RWPE1 (cell line): ENCODE measurements around the gene SAMHD1.

Experiments used
- CTCF ChIA-PET: fragments of 350-600 bp; sonication (Branson Sonifier 250); formaldehyde crosslinking; extraction: SDS; loops from one replicate; lab custom pipeline; 2021; lab: Yijun Ruan, JAX
- POLR2A ChIA-PET: fragments of 400-600 bp; formaldehyde crosslinking; extraction: SDS; loops from one replicate; lab custom pipeline; 2020; ENCODE audit warnings: antibody characterized with exemption; ENCODE audit not compliant: low non-redundant PET; lab: Yijun Ruan, JAX
- DNase-seq: peaks from one replicate; pipeline ENCODE4 v3.0.0; 2012; ENCODE audit warnings: low spot score
- H3K27ac ChIP-seq: fragments of 450-650 bp; 2 replicates; pipeline ENCODE4 v1.5.1; 2017
- CTCF ChIP-seq: fragments of 450-650 bp; conservative IDR thresholded peaks from 2 replicates; pipeline ENCODE4 v1.5.1; 2017; ENCODE audit warnings: low read depth, mild to moderate bottlenecking

Gene SAMHD1

GRCh38 chr20:36856691-36857635, 94.5 kb downstream of the SAMHD1 start:
- TF ChIP-seq CTCF: no peak
- POLR2A ChIA-PET: interaction anchor here (1.2 kb wide), 1 partner anchor 48 kb away, joined by 4 read pairs; no protein-coding TSS in a partner anchor
- CTCF ChIA-PET: interaction anchor here (0.5 to 2.8 kb wide), 4 partner anchors 7 to 1634 kb away, joined by 3 to 15 read pairs (median 4); a partner anchor contains a TSS
- DNase-seq: no peak
- H3K27ac ChIP-seq: peak overlapping the region; percentile 99

- H3K27ac ChIP-seq: peak overlapping the region; percentile 99
- ChIA-PET CTCF (interaction anchor here (0.6 to 1.2 kb wide), 4 partner anchors 7 to 172 kb away, joined by 3 to 5 read pairs (median 4); a partner anchor contains a TSS), POLR2A (interaction anchor here (1.2 to 1.9 kb wide), 2 partner anchors 20 to 47 kb away, joined by 4 to 6 read pairs; no protein-coding TSS in a partner anchor)
- TF ChIP-seq CTCF: no peak
- peak; percentile 64 for DNase-seq
Observed at GRCh38 chr20:36856195-36856594, 95.3 kb downstream of the SAMHD1 start.

GRCh38 chr20:36855241-36855657, 96.3 kb downstream of the SAMHD1 start:
- no peak for TF ChIP-seq CTCF
- no peak for DNase-seq
- POLR2A ChIA-PET: interaction anchor here (1.9 kb wide), 1 partner anchor 20 kb away, joined by 6 read pairs; no protein-coding TSS in a partner anchor
- CTCF ChIA-PET: interaction anchor here (1.2 to 1.9 kb wide), 3 partner anchors 8 to 46 kb away, joined by 3 to 7 read pairs (median 7); a partner anchor contains a TSS
- H3K27ac ChIP-seq: peak overlapping the region; percentile 99

- peak; percentile 75 for DNase-seq
- H3K27ac ChIP-seq: peak overlapping the region; percentile 99
- TF ChIP-seq CTCF: no peak
- POLR2A ChIA-PET: interaction anchor here (0.5 to 1.9 kb wide), 3 partner anchors 14 to 859 kb away, joined by 4 to 12 read pairs (median 6); no protein-coding TSS in a partner anchor
- CTCF ChIA-PET: interaction anchor here (0.6 to 1.9 kb wide), 6 partner anchors 8 to 1382 kb away, joined by 3 to 7 read pairs (median 6); a partner anchor contains a TSS
Observed at GRCh38 chr20:36854348-36855240, 96.9 kb downstream of the SAMHD1 start.

- H3K27ac ChIP-seq: peak overlapping the region; percentile 99
- POLR2A ChIA-PET: no interaction called here
- CTCF ChIA-PET: interaction anchor here (0.7 kb wide), 1 partner anchor 650 kb away, joined by 6 read pairs; no protein-coding TSS in a partner anchor
- DNase-seq: no peak
- TF ChIP-seq CTCF: no peak
Observed at GRCh38 chr20:36852187-36852586, 99.3 kb downstream of the SAMHD1 start.
